DND-41 (cell line): ENCODE measurements around the gene TMTC1.

Source experiments
- ATAC-seq: fragments of 200-7000 bp; cut with Tn5 transposase; 3 replicates; pipeline ENCODE4 v1.9.1; 2021; ENCODE audit warnings: low read depth; ENCODE audit not compliant: insufficient read depth
- DNase-seq: peaks from one replicate; pipeline ENCODE4 v3.0.0-alpha.2; 2020
- H2AFZ ChIP-seq: 2 replicates; pipeline ENCODE4 v1.6.0; 2012; ENCODE audit warnings: low read depth, low read length
- H3K27ac ChIP-seq: 2 replicates; pipeline ENCODE4 v1.5.1; 2012; ENCODE audit warnings: low read length, inconsistent platforms
- H3K27me3 ChIP-seq: fragments of 200-600 bp; sonication (generic); 2 replicates; pipeline ENCODE4 v1.6.0; 2012; ENCODE audit warnings: low read length, mild to moderate bottlenecking, inconsistent platforms; ENCODE audit not compliant: insufficient read depth, poor library complexity
- H3K36me3 ChIP-seq: 2 replicates; pipeline ENCODE4 v1.5.1; 2012; ENCODE audit warnings: low read length, inconsistent platforms; ENCODE audit not compliant: insufficient read depth
- H3K4me1 ChIP-seq: 2 replicates; pipeline ENCODE4 v1.5.1; 2012; ENCODE audit warnings: mild to moderate bottlenecking, low read length; ENCODE audit not compliant: insufficient read depth
- H3K4me2 ChIP-seq: 2 replicates; pipeline ENCODE4 v1.6.0; 2012; ENCODE audit warnings: mild to moderate bottlenecking, moderate library complexity, low read length, inconsistent platforms; ENCODE audit not compliant: insufficient read depth
- H3K4me3 ChIP-seq, 2 experiments: fragments of 200-600 bp in 1 of 2; shearing (Covaris generic) in 1 of 2; 2 replicates each; pipeline ENCODE4 v1.5.1; 2012 to 2016; ENCODE audit warnings: inconsistent platforms in 2 of 2, low read length in 2 of 2, mild to moderate bottlenecking in 2 of 2, low read depth in 1 of 2, moderate library complexity in 1 of 2
- H3K79me2 ChIP-seq: 2 replicates; pipeline ENCODE4 v1.6.0; 2012; ENCODE audit warnings: low read length, inconsistent platforms; ENCODE audit not compliant: insufficient read depth
- H3K9ac ChIP-seq: 2 replicates; pipeline ENCODE4 v1.6.0; 2012; ENCODE audit warnings: low read depth, mild to moderate bottlenecking, inconsistent platforms, low read length, moderate library complexity
- H3K9me3 ChIP-seq: 2 replicates; pipeline ENCODE4 v1.5.1; 2012; ENCODE audit warnings: low read length, moderate library complexity, mild to moderate bottlenecking, inconsistent platforms; ENCODE audit not compliant: insufficient read depth, severe bottlenecking
- H4K20me1 ChIP-seq: 2 replicates; pipeline ENCODE4 v1.6.0; 2012; ENCODE audit warnings: low read length; ENCODE audit not compliant: insufficient read depth
- EZH2 ChIP-seq: IDR thresholded peaks from 3 replicates; pipeline ENCODE4 v1.6.1; 2012; ENCODE audit warnings: borderline replicate concordance, low read depth, mild to moderate bottlenecking, moderate library complexity, low read length, inconsistent platforms; ENCODE audit not compliant: severe bottlenecking
- TF ChIP-seq, protein P1 (sequence below): IDR thresholded peaks from 2 replicates; pipeline ENCODE4 v1.5.1; 2012; ENCODE audit warnings: borderline replicate concordance, low read length, moderate library complexity, mild to moderate bottlenecking; ENCODE audit not compliant: poor library complexity, severe bottlenecking; ENCODE audit errors: extremely low read depth

The TMTC1 gene

GRCh38 chr12:29762637-29763300 lies 21.0 kb downstream of the TMTC1 start:
- TF ChIP-seq, protein P1, sequence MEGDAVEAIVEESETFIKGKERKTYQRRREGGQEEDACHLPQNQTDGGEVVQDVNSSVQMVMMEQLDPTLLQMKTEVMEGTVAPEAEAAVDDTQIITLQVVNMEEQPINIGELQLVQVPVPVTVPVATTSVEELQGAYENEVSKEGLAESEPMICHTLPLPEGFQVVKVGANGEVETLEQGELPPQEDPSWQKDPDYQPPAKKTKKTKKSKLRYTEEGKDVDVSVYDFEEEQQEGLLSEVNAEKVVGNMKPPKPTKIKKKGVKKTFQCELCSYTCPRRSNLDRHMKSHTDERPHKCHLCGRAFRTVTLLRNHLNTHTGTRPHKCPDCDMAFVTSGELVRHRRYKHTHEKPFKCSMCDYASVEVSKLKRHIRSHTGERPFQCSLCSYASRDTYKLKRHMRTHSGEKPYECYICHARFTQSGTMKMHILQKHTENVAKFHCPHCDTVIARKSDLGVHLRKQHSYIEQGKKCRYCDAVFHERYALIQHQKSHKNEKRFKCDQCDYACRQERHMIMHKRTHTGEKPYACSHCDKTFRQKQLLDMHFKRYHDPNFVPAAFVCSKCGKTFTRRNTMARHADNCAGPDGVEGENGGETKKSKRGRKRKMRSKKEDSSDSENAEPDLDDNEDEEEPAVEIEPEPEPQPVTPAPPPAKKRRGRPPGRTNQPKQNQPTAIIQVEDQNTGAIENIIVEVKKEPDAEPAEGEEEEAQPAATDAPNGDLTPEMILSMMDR = no peak
- TF ChIP-seq EZH2 = no peak
- no peak for ATAC-seq
- Histone ChIP-seq H3K79me2 (no peaks in the 10 kb centered on the region), H3K27ac (no peak overlapping the region), H3K9ac (no peak overlapping the region), H3K4me1 (no peaks in the 10 kb centered on the region), H3K4me3 (no peak overlapping the region), H4K20me1 (no peaks in the 10 kb centered on the region), H2AFZ (no peak overlapping the region), H3K9me3 (no peaks in the 10 kb centered on the region), H3K4me2 (no peak overlapping the region), H3K27me3 (no peaks in the 10 kb centered on the region), H3K36me3 (no peaks in the 10 kb centered on the region)
- DNase-seq = no peak

DNA sequence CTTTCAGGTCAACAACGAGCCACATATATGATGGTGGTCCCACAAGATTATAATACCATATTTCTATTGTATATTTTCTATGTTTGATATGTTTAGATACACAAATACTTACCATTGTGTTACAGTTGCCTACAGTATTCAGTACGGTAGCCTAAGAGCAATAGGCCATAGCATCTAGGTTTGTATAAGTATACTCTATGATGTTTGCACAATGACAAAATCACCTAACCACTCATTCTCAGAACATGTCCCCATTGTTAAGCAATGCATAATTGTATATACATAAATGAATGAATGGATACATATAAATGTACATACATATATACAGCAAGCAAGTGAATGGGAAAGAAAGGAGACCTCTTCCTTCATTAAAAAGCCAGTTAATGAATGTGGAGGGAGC lies 23.8 kb downstream of the TMTC1 start:
- no peaks in the 10 kb centered on the region for H4K20me1 ChIP-seq
- no peak overlapping the region for H3K27ac ChIP-seq
- no peak overlapping the region for H3K4me2 ChIP-seq
- TF ChIP-seq, protein P1 = no peak
- TF ChIP-seq EZH2 = no peak
- no peak for ATAC-seq
- no peak overlapping the region for H3K4me3 ChIP-seq
- no peak overlapping the region for H2AFZ ChIP-seq
- H3K9ac ChIP-seq = no peak overlapping the region
- DNase-seq = no peak
- H3K9me3 ChIP-seq = no peaks in the 10 kb centered on the region
- no peaks in the 10 kb centered on the region for H3K4me1 ChIP-seq
- H3K36me3 ChIP-seq = no peaks in the 10 kb centered on the region
- no peaks in the 10 kb centered on the region for H3K27me3 ChIP-seq
- H3K79me2 ChIP-seq = no peaks in the 10 kb centered on the region

- Histone ChIP-seq H3K79me2 (no peaks in the 10 kb centered on the region), H3K27me3 (no peaks in the 10 kb centered on the region), H3K9me3 (no peaks in the 10 kb centered on the region), H3K4me3 (no peak overlapping the region), H3K27ac (no peak overlapping the region), H3K4me1 (no peaks in the 10 kb centered on the region), H3K4me2 (no peak overlapping the region), H2AFZ (no peak overlapping the region), H3K36me3 (no peaks in the 10 kb centered on the region), H4K20me1 (no peaks in the 10 kb centered on the region), H3K9ac (no peak overlapping the region)
- no peak for ATAC-seq
- no peak for TF ChIP-seq EZH2
- TF ChIP-seq, protein P1 = no peak
- no peak for DNase-seq
Observed at GRCh38 chr12:29756741-29757390, 26.9 kb downstream of the TMTC1 start.
